Duodenal mucosa (tissue), 2 donors: Measurements from ENCODE around the gene SLC25A13.

ENCODE experiments used
- H3K27ac ChIP-seq: one replicate; pipeline ENCODE4 v1.7.0; 2013; ENCODE audit warnings: low read depth, low read length
- H3K27me3 ChIP-seq, 2 donors: one replicate each; pipeline ENCODE4 v1.7.0; 2013; ENCODE audit warnings: low read length in 2 of 2, control low read depth in 1 of 2; ENCODE audit not compliant: insufficient read depth in 2 of 2, control insufficient read depth in 1 of 2
- H3K36me3 ChIP-seq, 2 donors: one replicate each; pipeline ENCODE4 v1.7.0; 2013; ENCODE audit warnings: low read length in 2 of 2, control low read depth in 1 of 2; ENCODE audit not compliant: insufficient read depth in 2 of 2, control insufficient read depth in 1 of 2
- H3K4me1 ChIP-seq, 2 donors: one replicate each; pipeline ENCODE4 v1.7.0; 2013; ENCODE audit warnings: low read length in 2 of 2, control low read depth in 1 of 2; ENCODE audit not compliant: insufficient read depth in 2 of 2, control insufficient read depth in 1 of 2
- H3K4me3 ChIP-seq, 2 donors: one replicate each; pipeline ENCODE4 v1.7.0; 2013; ENCODE audit warnings: low read length in 2 of 2, low read depth in 1 of 2
- H3K9ac ChIP-seq, 2 donors: one replicate each; pipeline ENCODE4 v1.7.0; 2013; ENCODE audit warnings: low read length in 2 of 2, low read depth in 1 of 2
- H3K9me3 ChIP-seq, 2 donors: one replicate each; pipeline ENCODE4 v1.7.0; 2013; ENCODE audit warnings: low read length in 2 of 2, control low read depth in 1 of 2; ENCODE audit not compliant: control insufficient read depth in 1 of 2

SLC25A13 gene

GRCh38 chr7:96198047-96198636 is 123.8 kb downstream of the SLC25A13 start:
- H3K4me3 ChIP-seq: no peak overlapping the region
- H3K27ac ChIP-seq: no peak overlapping the region
- H3K27me3 ChIP-seq: no peaks in the 10 kb centered on the region
- peaks cover 1 to 7% of the 10 kb centered on the region in 2 donors for H3K36me3 ChIP-seq
- no peaks in the 10 kb centered on the region for H3K4me1 ChIP-seq
- H3K9me3 ChIP-seq: no peaks in the 10 kb centered on the region
- H3K9ac ChIP-seq: no peak overlapping the region

DNA sequence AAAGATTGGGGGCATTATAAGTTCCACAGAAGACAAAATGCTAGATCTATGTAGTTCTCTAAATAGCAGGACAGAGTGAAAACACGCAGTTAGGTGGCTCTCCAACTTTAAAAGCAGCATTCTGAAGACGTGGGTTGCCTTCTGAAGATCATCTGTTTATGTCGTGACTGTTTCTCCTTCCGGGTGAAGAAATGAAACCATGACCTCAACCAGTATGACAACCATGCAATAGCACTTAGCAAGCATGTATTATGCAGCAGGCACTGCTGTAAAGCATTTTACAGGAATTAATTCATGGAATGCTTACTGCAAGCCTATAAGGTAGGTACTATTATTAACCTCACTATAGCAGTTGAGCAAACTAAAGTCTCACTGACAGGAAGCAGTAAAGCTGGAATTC is 125.2 kb downstream of the SLC25A13 start:
- Histone ChIP-seq H3K36me3 (peaks cover 7 to 14% of the 10 kb centered on the region in 2 donors), H3K4me3 (no peak overlapping the region), H3K27me3 (no peaks in the 10 kb centered on the region), H3K9me3 (no peaks in the 10 kb centered on the region), H3K27ac (no peak overlapping the region), H3K9ac (no peak overlapping the region), H3K4me1 (no peaks in the 10 kb centered on the region)

- H3K27ac ChIP-seq: no peak overlapping the region
- H3K9me3 ChIP-seq: no peaks in the 10 kb centered on the region
- peaks cover 6 to 10% of the 10 kb centered on the region in 2 donors for H3K4me1 ChIP-seq
- no peak overlapping the region for H3K9ac ChIP-seq
- H3K27me3 ChIP-seq: no peaks in the 10 kb centered on the region
- peaks cover 5 to 27% of the 10 kb centered on the region in 2 donors for H3K36me3 ChIP-seq
- no peak overlapping the region for H3K4me3 ChIP-seq
These were observed 132.6 kb downstream of the SLC25A13 start for GRCh38 chr7:96189129-96189820.

DNA sequence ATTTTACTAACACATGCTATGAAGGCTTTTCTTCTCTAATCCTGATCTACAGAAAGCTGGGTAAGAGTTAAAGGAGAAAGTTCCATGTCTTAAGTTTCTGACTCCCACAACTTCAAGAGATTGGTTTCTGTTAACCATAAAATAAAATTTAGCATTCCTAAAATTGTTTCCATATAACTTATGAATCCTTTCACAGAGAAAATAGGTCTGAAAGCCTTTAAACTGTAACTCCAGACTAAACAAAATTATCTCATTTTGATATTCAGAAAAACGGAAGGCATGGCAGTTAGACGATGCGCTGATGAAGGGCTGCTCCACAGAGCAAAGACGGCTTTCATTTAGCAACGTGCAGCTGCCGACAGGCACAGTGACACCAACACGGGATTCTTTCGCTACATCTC is 133.3 kb downstream of the SLC25A13 start:
- Histone ChIP-seq H3K4me3 (no peak overlapping the region), H3K9me3 (no peaks in the 10 kb centered on the region), H3K9ac (no peak overlapping the region), H3K4me1 (peaks cover 6 to 10% of the 10 kb centered on the region in 2 donors), H3K27me3 (no peaks in the 10 kb centered on the region), H3K36me3 (peaks cover 5 to 34% of the 10 kb centered on the region in 2 donors), H3K27ac (no peak overlapping the region)

DNA sequence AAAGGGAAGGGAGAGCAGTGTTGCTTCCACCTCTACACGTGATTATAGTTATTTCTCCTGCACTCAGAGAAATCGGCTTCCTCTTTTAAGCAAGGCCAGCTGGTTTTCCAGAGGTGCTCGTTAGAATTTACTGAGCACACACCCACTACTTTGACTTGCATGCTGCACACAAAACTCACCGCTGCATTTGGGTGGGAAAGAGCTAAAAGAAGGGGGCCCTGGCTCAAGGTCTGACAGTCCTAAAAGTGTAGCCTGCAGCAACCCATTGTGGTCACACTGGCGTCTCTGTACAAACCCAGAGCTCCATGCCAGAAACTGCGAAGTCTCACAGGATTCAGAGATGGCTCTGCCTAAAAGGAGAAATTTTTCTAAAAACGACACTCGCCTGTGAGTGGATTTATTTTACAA is 133.7 kb downstream of the SLC25A13 start:
- no peak overlapping the region for H3K27ac ChIP-seq
- no peak overlapping the region for H3K4me3 ChIP-seq
- H3K36me3 ChIP-seq: peaks cover 4 to 37% of the 10 kb centered on the region in 2 donors
- no peaks in the 10 kb centered on the region for H3K9me3 ChIP-seq
- H3K4me1 ChIP-seq: peaks cover 6 to 10% of the 10 kb centered on the region in 2 donors
- no peaks in the 10 kb centered on the region for H3K27me3 ChIP-seq
- H3K9ac ChIP-seq: no peak overlapping the region

- peaks cover 4 to 37% of the 10 kb centered on the region in 2 donors for H3K36me3 ChIP-seq
- H3K9ac ChIP-seq: no peak overlapping the region
- H3K27me3 ChIP-seq: no peaks in the 10 kb centered on the region
- no peaks in the 10 kb centered on the region for H3K9me3 ChIP-seq
- no peak overlapping the region for H3K27ac ChIP-seq
- peaks cover 6 to 10% of the 10 kb centered on the region in 2 donors for H3K4me1 ChIP-seq
- no peak overlapping the region for H3K4me3 ChIP-seq
These were observed 134.2 kb downstream of the SLC25A13 start for GRCh38 chr7:96187735-96188134.

- Histone ChIP-seq H3K27ac (no peak overlapping the region), H3K27me3 (no peaks in the 10 kb centered on the region), H3K36me3 (peaks cover 11 to 40% of the 10 kb centered on the region in 2 donors), H3K4me3 (no peak overlapping the region), H3K9ac (no peak overlapping the region), H3K4me1 (peaks cover 6 to 10% of the 10 kb centered on the region in 2 donors), H3K9me3 (no peaks in the 10 kb centered on the region)
These were observed 137.1 kb downstream of the SLC25A13 start for GRCh38 chr7:96184783-96185182.

DNA sequence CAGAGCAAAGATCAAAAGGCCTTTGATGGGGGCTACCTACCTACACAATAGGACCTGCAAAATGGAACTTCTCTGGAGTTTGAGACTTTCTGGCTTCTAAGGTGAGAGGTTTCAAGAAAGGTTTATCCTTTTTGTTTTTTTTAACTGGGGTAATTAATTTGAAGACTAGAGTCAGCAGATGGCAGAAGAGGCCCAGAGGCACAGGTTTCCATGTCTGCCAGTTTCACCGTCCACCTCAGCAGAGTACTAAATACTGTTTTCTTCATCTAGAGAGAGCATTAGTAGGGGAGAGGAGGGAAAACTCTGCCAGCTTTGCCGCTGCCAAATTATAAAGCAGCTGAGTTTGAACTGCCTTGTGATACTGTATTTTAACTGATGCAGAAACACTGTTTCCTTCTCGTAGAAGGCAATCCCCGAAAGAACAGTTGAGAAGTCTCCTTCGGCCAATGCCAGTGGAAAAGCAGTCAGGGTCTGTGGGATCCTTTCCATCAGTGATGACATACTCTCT is 138.7 kb downstream of the SLC25A13 start:
- no peaks in the 10 kb centered on the region for H3K27me3 ChIP-seq
- no peaks in the 10 kb centered on the region for H3K9me3 ChIP-seq
- H3K27ac ChIP-seq: no peak overlapping the region
- H3K4me1 ChIP-seq: peaks cover 0 to 4% of the 10 kb centered on the region in 2 donors
- no peak overlapping the region for H3K9ac ChIP-seq
- H3K4me3 ChIP-seq: no peak overlapping the region
- peaks cover 11 to 47% of the 10 kb centered on the region in 2 donors for H3K36me3 ChIP-seq

- peaks cover 0 to 1% of the 10 kb centered on the region in 2 donors for H3K4me1 ChIP-seq
- H3K36me3 ChIP-seq: peaks cover 11 to 53% of the 10 kb centered on the region in 2 donors
- no peak overlapping the region for H3K27ac ChIP-seq
- no peak overlapping the region for H3K4me3 ChIP-seq
- no peak overlapping the region for H3K9ac ChIP-seq
- no peaks in the 10 kb centered on the region for H3K27me3 ChIP-seq
- H3K9me3 ChIP-seq: no peaks in the 10 kb centered on the region
These were observed 139.3 kb downstream of the SLC25A13 start for GRCh38 chr7:96182424-96183158.

- Histone ChIP-seq H3K4me1 (no peaks in the 10 kb centered on the region), H3K27me3 (no peaks in the 10 kb centered on the region), H3K36me3 (peaks cover 11 to 59% of the 10 kb centered on the region in 2 donors), H3K4me3 (no peak overlapping the region), H3K27ac (no peak overlapping the region), H3K9me3 (no peaks in the 10 kb centered on the region), H3K9ac (no peak overlapping the region)
These were observed 140.7 kb downstream of the SLC25A13 start for GRCh38 chr7:96181174-96181573.
